CD14-positive monocyte (primary cell): ENCODE measurements around the gene SRC. TPM values are rescaled to one million over a fixed set of nuclear protein-coding genes. Genes with fewer than 3 reads are reported as not detected.

Experiments used
- DNase-seq, 3 donors: peaks; one replicate each; pipeline ENCODE4 v3.0.0-alpha.2; 2011 to 2022
- H2AFZ ChIP-seq: 2 replicates; pipeline ENCODE4 v1.6.0; 2012; ENCODE audit warnings: mild to moderate bottlenecking, low read depth, low read length, inconsistent platforms; ENCODE audit not compliant: insufficient read depth, poor library complexity, severe bottlenecking
- H3K27ac ChIP-seq, 2 donors: 1 replicate in 1 of 2; 2 replicates in 1 of 2; pipeline ENCODE4 v1.5.1; 2012 to 2013; ENCODE audit warnings: low read length in 2 of 2, control low read depth in 1 of 2, inconsistent platforms in 1 of 2, low read depth in 1 of 2, mild to moderate bottlenecking in 1 of 2
- H3K27me3 ChIP-seq, 2 donors: one replicate each; pipeline versions ENCODE4 v1.6.0 to v1.6.1; 2011 to 2013; ENCODE audit warnings: low read length in 2 of 2; ENCODE audit not compliant: control insufficient read depth in 2 of 2, insufficient read depth in 2 of 2
- H3K36me3 ChIP-seq, 2 donors: replicated peaks in 1 of 2; 1 replicate in 1 of 2; 2 replicates in 1 of 2; pipeline versions ENCODE4 v1.5.1 to v1.6.1; 2012 to 2013; ENCODE audit warnings: low read length in 2 of 2, control low read depth in 1 of 2, inconsistent platforms in 1 of 2, mild to moderate bottlenecking in 1 of 2; ENCODE audit not compliant: insufficient read depth in 2 of 2, control insufficient read depth in 1 of 2
- H3K4me1 ChIP-seq, 2 donors: 1 replicate in 1 of 2; 2 replicates in 1 of 2; pipeline versions ENCODE4 v1.5.1 to v1.6.1; 2012 to 2013; ENCODE audit warnings: low read length in 2 of 2, control low read depth in 1 of 2, inconsistent platforms in 1 of 2, mild to moderate bottlenecking in 1 of 2, moderate library complexity in 1 of 2; ENCODE audit not compliant: insufficient read depth in 2 of 2, control insufficient read depth in 1 of 2
- H3K4me2 ChIP-seq: replicated peaks from 2 replicates; pipeline ENCODE3; 2012; ENCODE audit warnings: low read length, moderate library complexity, mild to moderate bottlenecking; ENCODE audit not compliant: poor library complexity, severe bottlenecking; ENCODE audit errors: extremely low read depth
- H3K4me3 ChIP-seq, 3 experiments: fragments of 200-600 bp in 1 of 3; sonication (generic) in 1 of 3; replicated peaks in 1 of 3; 1 replicate in 2 of 3; 2 replicates in 1 of 3; pipeline ENCODE4 v1.5.1; 2011 to 2013; ENCODE audit warnings: low read length in 3 of 3, mild to moderate bottlenecking in 3 of 3, control low read depth in 2 of 3, low read depth in 2 of 3, inconsistent platforms in 1 of 3, moderate library complexity in 1 of 3
- H3K79me2 ChIP-seq: 2 replicates; pipeline ENCODE4 v1.6.0; 2012; ENCODE audit warnings: mild to moderate bottlenecking, control low read depth, inconsistent platforms, low read length, moderate library complexity; ENCODE audit not compliant: insufficient read depth
- H3K9ac ChIP-seq: 2 replicates; pipeline ENCODE4 v1.6.0; 2017; ENCODE audit warnings: low read length, mild to moderate bottlenecking; ENCODE audit not compliant: insufficient read depth, poor library complexity, severe bottlenecking
- H3K9me3 ChIP-seq, 2 donors: replicated peaks in 1 of 2; 1 replicate in 1 of 2; 2 replicates in 1 of 2; pipeline versions ENCODE4 v1.5.1 to v1.6.1; 2012 to 2013; ENCODE audit warnings: low read length in 2 of 2, control low read depth in 1 of 2; ENCODE audit not compliant: control insufficient read depth in 1 of 2, insufficient read depth in 1 of 2
- H4K20me1 ChIP-seq: 2 replicates; pipeline ENCODE4 v1.6.0; 2012; ENCODE audit warnings: mild to moderate bottlenecking, low read length, control low read depth, moderate library complexity; ENCODE audit not compliant: insufficient read depth
- H3K27ac Mint-ChIP-seq, 7 donors: one replicate each; pipeline ENCODE4 v1.8.0; 2020; ENCODE audit warnings: mild to moderate bottlenecking in 7 of 7, mixed read lengths in 7 of 7, moderate library complexity in 6 of 7, inconsistent platforms in 2 of 7
- H3K27me3 Mint-ChIP-seq, 3 donors: one replicate each; pipeline ENCODE4 v1.8.0; 2021 to 2022; ENCODE audit warnings: low read depth in 3 of 3, mild to moderate bottlenecking in 3 of 3, mixed read lengths in 3 of 3, moderate library complexity in 3 of 3, inconsistent platforms in 1 of 3
- H3K36me3 Mint-ChIP-seq, 2 donors: one replicate each; pipeline ENCODE4 v1.8.0; 2020; ENCODE audit warnings: mixed read lengths in 2 of 2, inconsistent platforms in 1 of 2, mild to moderate bottlenecking in 1 of 2
- H3K4me1 Mint-ChIP-seq: one replicate; pipeline ENCODE4 v1.8.0; 2020; ENCODE audit warnings: mild to moderate bottlenecking, mixed read lengths
- H3K4me3 Mint-ChIP-seq, 2 donors: one replicate each; pipeline ENCODE4 v1.8.0; 2020; ENCODE audit warnings: mild to moderate bottlenecking in 2 of 2, mixed read lengths in 2 of 2, moderate library complexity in 1 of 2
- H3K9me3 Mint-ChIP-seq, 7 donors: one replicate each; pipeline ENCODE4 v1.8.0; 2020 to 2022; ENCODE audit warnings: mixed read lengths in 7 of 7, mild to moderate bottlenecking in 6 of 7, moderate library complexity in 6 of 7, inconsistent platforms in 2 of 7
- WGBS: methylation state at CpG from one replicate; pipeline ENCODE4 v1.1.5; 2013; ENCODE audit warnings: missing lambda C conversion rate; ENCODE audit not compliant: insufficient coverage; 5-methylcytosine and 5-hydroxymethylcytosine counted together
- intact Hi-C, 2 donors: fragments of 100-400 bp; cut with micrococcal nuclease; formaldehyde crosslinking; loops; one replicate each; pipeline versions ENCODE4 v1.15.0 to v1.15.1; 2023
- polyA plus RNA-seq, 3 donors: library from polyadenylated mRNA; depleted of rRNA in 1 of 3; unstranded in 2 of 3; stranded (reverse) in 1 of 3; fragments of 300-500 nt in 2 of 3; fragments of >200 nt in 1 of 3; fragmentation: Illumina TruSeq in 2 of 3; gene quantifications; 1 replicate in 2 of 3; 2 replicates in 1 of 3; pipeline ENCODE4 v1.2.3, GENCODE V29; 2012 to 2021
- TF ChIP-seq, protein P1 (sequence below): fragments of 200-600 bp; IDR thresholded peaks from one replicate; pipeline ENCODE4 v1.8.0; 2022; ENCODE audit warnings: antibody characterized with exemption, mild to moderate bottlenecking

Gene SRC
- polyA plus RNA-seq, 3 donors = 4.9 to 55.1 (median 6.8) TPM

DNA sequence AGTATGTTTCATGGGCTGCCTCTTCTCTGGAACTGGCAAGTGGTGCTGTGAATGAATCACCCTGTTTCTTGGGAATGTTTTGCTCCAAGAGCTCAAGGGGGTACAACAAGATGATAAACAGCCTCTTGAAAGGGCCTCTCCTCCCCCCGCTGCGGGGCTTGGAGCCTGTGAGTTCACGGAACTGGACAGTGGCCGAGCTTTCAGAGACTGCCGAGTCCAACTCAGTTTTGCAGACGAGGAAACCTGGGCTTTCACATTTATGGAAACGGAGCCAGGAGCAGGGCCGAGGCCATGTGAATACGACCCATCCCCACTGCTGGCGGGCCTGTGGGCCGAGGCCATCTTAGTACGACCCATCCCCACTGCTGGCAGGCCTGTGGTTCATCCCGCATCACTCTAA, 18.2 kb upstream of the SRC start:
- peaks cover 0 to 7% (median 5%) of the 10 kb centered on the region in 3 donors for H3K27me3 Mint-ChIP-seq
- H2AFZ ChIP-seq = no peak overlapping the region
- H3K27ac Mint-ChIP-seq = peak overlapping the region in 1 of 7 donors; percentile 43
- H3K4me2 ChIP-seq = no peak overlapping the region
- H3K9me3 ChIP-seq = no peaks in the 10 kb centered on the region
- TF ChIP-seq, protein P1, sequence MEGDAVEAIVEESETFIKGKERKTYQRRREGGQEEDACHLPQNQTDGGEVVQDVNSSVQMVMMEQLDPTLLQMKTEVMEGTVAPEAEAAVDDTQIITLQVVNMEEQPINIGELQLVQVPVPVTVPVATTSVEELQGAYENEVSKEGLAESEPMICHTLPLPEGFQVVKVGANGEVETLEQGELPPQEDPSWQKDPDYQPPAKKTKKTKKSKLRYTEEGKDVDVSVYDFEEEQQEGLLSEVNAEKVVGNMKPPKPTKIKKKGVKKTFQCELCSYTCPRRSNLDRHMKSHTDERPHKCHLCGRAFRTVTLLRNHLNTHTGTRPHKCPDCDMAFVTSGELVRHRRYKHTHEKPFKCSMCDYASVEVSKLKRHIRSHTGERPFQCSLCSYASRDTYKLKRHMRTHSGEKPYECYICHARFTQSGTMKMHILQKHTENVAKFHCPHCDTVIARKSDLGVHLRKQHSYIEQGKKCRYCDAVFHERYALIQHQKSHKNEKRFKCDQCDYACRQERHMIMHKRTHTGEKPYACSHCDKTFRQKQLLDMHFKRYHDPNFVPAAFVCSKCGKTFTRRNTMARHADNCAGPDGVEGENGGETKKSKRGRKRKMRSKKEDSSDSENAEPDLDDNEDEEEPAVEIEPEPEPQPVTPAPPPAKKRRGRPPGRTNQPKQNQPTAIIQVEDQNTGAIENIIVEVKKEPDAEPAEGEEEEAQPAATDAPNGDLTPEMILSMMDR = no peak
- H3K9me3 Mint-ChIP-seq = no peaks in the 10 kb centered on the region
- DNase-seq = no peak
- H3K9ac ChIP-seq = no peak overlapping the region
- no peaks in the 10 kb centered on the region for H3K27me3 ChIP-seq
- H3K36me3 Mint-ChIP-seq = no peaks in the 10 kb centered on the region
- no peak overlapping the region for H3K4me3 ChIP-seq
- H3K4me1 Mint-ChIP-seq = peaks cover 8% of the 10 kb centered on the region
- H3K4me1 ChIP-seq = peaks cover 2 to 5% of the 10 kb centered on the region in 2 donors
- intact Hi-C loops = no loop called here
- no peak overlapping the region for H3K27ac ChIP-seq
- no peaks in the 10 kb centered on the region for H3K36me3 ChIP-seq
- 96% methylated on average over 13 of the region's 13 CpGs for WGBS
- H3K79me2 ChIP-seq = no peaks in the 10 kb centered on the region
- no peak overlapping the region for H3K4me3 Mint-ChIP-seq
- H4K20me1 ChIP-seq = no peaks in the 10 kb centered on the region

DNA sequence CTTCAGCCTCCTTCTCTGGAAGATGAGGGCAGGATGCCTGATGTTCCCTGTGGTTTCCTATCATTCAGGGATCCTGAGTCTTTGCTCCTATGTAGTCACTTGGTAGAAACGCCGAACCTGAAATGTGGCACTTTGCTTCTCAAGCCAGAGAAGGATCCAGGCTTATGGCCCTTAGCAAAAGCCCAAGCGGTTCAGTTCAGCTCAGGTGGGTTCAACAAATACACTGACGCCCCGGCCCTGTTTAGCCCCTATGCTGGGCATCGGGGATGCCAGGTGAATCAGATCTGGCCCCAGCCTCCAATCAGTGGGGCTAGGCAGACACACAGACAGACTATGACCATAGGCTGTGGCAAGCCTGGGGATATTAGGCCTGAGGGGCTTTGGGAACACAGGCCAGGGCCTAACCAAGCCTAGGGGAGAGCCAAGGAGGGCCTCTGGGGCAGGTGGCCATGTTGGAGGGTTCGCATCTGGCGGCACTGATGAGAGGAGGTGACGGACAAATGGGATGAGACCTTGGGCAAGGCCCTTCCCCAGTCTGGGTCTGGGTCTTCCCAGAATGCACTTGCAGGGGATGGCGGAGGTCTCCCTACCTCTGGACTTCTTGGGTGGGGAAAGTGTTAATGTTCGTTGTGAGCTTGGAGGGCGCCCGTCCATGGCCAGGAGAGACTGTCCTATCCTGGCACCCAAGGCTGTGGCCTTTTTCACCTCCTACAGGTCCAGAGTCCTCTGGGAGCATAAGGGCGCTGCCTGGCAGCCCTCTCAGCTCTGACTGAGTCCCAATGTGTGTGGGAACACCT, 17.6 kb upstream of the SRC start:
- Histone ChIP-seq H3K79me2 (no peaks in the 10 kb centered on the region), H3K27me3 (no peaks in the 10 kb centered on the region), H3K4me2 (no peak overlapping the region), H4K20me1 (no peaks in the 10 kb centered on the region), H3K9ac (no peak overlapping the region), H3K4me1 (peaks cover 8 to 11% of the 10 kb centered on the region in 2 donors), H3K9me3 (no peaks in the 10 kb centered on the region), H3K4me3 (no peak overlapping the region), H3K27ac (no peak overlapping the region), H2AFZ (no peak overlapping the region), H3K36me3 (no peaks in the 10 kb centered on the region)
- DNase-seq = no peak
- TF ChIP-seq, protein P1 = no peak
- 99% methylated on average over 10 of the region's 14 CpGs for WGBS
- intact Hi-C loops = no loop called here
- H3K4me3 Mint-ChIP-seq = no peak overlapping the region
- peaks cover 14% of the 10 kb centered on the region for H3K4me1 Mint-ChIP-seq
- H3K27me3 Mint-ChIP-seq = peaks cover 0 to 7% (median 5%) of the 10 kb centered on the region in 3 donors
- H3K27ac Mint-ChIP-seq = peak overlapping the region in 3 of 7 donors; percentile 43 to 85 (median 65)
- H3K36me3 Mint-ChIP-seq = no peaks in the 10 kb centered on the region
- H3K9me3 Mint-ChIP-seq = no peaks in the 10 kb centered on the region
